ENCODE data around the gene LAMB4.

Gene LAMB4

GRCh38 chr7:108140671-108141070 is 10.5 kb upstream of the LAMB4 start:
- no peak for FAIRE-seq

- FAIRE-seq: no peak
Observed at GRCh38 chr7:108138911-108139310, 8.8 kb upstream of the LAMB4 start.

GRCh38 chr7:108137993-108138392 is 7.8 kb upstream of the LAMB4 start:
- FAIRE-seq: no peak

- no peak for FAIRE-seq
Observed at GRCh38 chr7:108137040-108137439, 6.9 kb upstream of the LAMB4 start.

GRCh38 chr7:108136191-108136688 is 6.1 kb upstream of the LAMB4 start:
- no peak for FAIRE-seq

- FAIRE-seq: no peak
Observed at GRCh38 chr7:108135446-108136190, 5.5 kb upstream of the LAMB4 start.

- FAIRE-seq: no peak
Observed at GRCh38 chr7:108134486-108134885, 4.3 kb upstream of the LAMB4 start.

- FAIRE-seq: no peak
Observed at GRCh38 chr7:108132551-108133265, 2.5 kb upstream of the LAMB4 start.

GRCh38 chr7:108129018-108129965 is 869 bp downstream of the LAMB4 start:
- peak; percentile 15 for FAIRE-seq

- FAIRE-seq: no peak
Observed at GRCh38 chr7:108128514-108128913, 1.6 kb downstream of the LAMB4 start.

- FAIRE-seq: no peak
Observed at GRCh38 chr7:108127461-108127860, 2.7 kb downstream of the LAMB4 start.

GRCh38 chr7:108124820-108125219 is 5.3 kb downstream of the LAMB4 start:
- FAIRE-seq: no peak

GRCh38 chr7:108122181-108122580 is 8.0 kb downstream of the LAMB4 start:
- no peak for FAIRE-seq

GRCh38 chr7:108120933-108121332 is 9.2 kb downstream of the LAMB4 start:
- FAIRE-seq: no peak

- no peak for FAIRE-seq
Observed at GRCh38 chr7:108120196-108120595, 10.0 kb downstream of the LAMB4 start.

- no peak for FAIRE-seq
Observed at GRCh38 chr7:108118959-108119358, 11.2 kb downstream of the LAMB4 start.

GRCh38 chr7:108114117-108114841 is 15.9 kb downstream of the LAMB4 start:
- no peak for FAIRE-seq

GRCh38 chr7:108112683-108113082 is 17.5 kb downstream of the LAMB4 start:
- no peak for FAIRE-seq

GRCh38 chr7:108109221-108109908 is 20.8 kb downstream of the LAMB4 start:
- FAIRE-seq: no peak

GRCh38 chr7:108108131-108108530 is 22.0 kb downstream of the LAMB4 start:
- FAIRE-seq: no peak

GRCh38 chr7:108104324-108104723 is 25.8 kb downstream of the LAMB4 start:
- no peak for FAIRE-seq

Measured in endometrium (tissue), 2 donors.